Activated CD4-positive, alpha-beta T cell treated with anti-CD3 and anti-CD28 coated beads, Interleukin-10, Interleukin-2, amounts not matched to agents 100 ng/mL and 50 ng/mL, durations not matched to agents 16 hours and 8 hours (primary cell): ENCODE data around the gene CACNG3.
A peak's percentile ranks its signal among the peaks of the same experiment; 100 is the strongest.
"Not testable (repeated sequence)": the region's sequence is repeated elsewhere in the genome, so short reads cannot be mapped to it uniquely, and the experiment has no call there.

Source experiments
- DNase-seq: peaks from one replicate; pipeline ENCODE4 v3.0.0-alpha.2; 2020

Gene CACNG3

DNA sequence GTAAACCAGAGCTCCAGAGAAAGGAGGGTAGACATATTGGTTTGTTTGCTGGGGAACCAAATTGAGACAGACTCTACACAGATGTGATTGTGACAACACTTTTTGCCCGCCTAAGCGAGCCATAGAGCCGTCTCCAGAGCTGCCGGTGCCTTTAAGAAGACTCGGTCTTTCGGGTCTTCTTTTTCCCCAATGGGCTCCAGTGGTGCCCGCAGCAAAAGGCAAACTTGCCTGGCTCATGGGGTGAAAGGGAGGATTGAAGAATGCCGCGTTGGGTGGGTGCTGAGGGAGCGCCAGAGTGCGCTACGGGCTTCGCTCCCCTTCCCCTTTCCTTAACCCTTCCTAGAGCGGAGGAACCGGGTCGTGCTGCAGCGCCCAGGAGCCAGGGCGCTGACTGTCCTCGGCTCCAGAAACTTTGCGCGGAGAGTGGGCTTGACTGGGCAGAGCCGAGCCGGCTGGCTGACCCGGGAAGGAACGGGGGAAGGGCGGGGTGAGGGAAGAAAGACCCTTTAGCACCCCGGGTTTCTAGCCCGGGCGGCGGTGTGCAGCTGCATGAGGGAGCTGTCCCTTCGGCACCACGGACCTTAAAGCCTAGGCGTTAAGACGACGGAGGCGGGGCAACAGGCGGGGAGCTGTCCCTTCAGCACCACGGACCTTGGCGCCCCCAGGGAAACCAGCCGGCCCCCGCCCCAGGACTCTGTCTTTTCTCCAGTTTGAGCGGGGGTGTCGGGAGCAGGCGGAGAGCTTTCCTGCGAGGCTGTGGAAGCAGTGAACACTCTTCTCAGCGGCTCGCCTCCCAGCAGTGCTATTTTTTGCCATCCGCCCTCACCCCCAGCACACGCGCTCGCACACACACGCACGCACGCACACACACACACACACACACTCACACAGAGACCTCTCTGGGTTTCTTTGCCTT, at the start of gene CACNG3:
CACNG3 (plus strand) TSS at position 880 of the 916 bp plus-strand sequence. CDS start 420 bp downstream, outside the sequence.
- peak; percentile 56 for DNase-seq

DNA sequence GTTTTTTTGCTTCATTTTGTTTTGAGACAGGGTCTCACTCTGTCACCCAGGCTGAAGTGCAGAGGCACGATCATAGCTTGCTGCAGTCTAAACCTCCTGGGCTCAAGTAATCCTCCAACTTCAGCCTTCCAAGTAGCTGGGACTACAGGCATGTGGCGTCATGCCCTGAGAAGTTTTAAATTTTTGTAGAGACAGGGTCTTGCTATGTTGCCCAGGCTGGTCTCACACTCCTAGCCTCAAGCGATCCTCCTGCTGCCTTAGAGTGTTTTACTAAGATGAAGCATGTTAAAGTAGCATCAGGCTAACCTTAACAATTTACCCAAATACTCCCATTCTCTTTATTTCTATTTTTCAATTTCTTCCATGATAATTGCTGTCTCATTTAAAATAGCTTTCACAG, 49.2 kb upstream of the CACNG3 start:
- no peak for DNase-seq

DNA sequence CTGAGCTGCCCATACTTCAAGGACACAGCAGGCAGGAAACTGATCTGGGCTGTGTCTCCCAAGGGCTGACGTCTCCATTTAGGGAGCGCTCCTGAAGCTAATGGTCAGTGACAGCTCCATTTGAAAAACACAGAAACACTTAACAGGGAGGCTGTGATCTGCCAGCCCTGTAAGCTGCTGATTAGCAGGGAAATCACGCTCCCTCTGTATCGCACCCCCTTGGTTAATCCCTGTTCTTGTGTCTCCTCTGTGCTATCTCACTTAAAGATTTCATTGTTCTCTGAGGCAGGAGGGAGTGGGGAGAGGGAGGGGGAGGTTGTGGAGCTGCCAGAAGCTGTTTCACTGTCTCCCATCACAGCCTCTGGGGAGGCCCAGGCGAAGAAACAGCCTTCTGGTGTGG, 47.4 kb upstream of the CACNG3 start:
- DNase-seq: no peak

GRCh38 chr16:24214992-24215391, 41.1 kb upstream of the CACNG3 start:
- no peak for DNase-seq

DNA sequence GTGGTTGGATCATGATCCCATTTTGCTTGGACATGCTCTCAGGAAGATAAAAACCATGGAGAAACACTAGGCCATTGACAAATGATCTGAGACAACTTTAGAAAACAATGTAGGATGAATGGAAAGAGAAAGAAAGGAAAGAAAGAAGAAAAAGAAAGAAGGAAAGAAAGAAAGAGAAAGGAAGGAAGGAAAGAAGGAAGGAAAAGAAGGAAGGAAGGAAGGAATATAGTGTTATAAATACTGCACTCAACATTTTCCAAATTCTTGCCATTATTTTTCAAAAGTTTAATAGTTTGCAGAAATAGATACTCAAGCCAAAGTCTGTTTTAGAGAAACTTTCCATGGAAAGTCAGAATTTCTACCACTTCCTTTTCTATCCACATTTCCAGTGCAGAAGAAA, 39.2 kb upstream of the CACNG3 start:
- DNase-seq: no peak

DNA sequence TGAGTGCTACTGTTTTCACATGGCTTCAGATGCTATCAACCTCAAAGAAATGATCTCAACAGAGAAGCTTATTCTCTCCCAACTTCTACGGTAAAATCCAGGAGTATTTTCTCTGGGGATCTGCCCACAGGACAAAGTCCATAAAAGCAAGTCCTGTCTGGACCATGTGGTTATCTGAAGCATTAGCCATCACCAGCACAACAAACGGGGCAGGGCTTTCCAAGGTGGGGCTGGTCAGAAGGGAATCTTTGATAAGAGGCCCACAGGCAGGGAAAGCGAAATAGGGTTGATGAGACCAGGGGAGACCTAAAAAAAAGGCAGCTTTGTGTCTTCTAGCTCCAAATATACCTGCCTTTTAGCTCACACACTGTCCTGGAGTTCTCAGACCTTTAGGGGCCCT, 38.7 kb upstream of the CACNG3 start:
- no peak for DNase-seq

DNA sequence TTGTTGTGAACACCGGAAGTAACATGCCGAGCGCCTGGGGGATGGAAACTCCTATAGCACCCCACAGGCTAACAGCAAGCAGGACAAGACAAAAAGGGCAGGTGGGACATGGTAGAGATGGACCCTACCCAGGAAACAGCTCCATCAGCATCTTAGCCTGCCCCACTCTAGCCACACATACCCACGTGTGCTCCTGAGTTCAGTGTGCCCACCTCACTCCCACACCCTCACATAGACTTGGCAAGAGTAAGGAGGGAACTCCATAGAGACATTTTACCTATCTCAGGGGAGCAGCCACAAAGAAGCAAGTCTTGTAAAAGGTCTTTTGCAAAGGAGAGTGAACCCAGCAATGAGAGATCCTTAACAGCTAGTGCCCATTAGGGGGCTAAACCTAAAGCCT, 37.8 kb upstream of the CACNG3 start:
- no peak for DNase-seq

- no peak for DNase-seq
Observed at GRCh38 chr16:24221219-24221618, 34.9 kb upstream of the CACNG3 start.

DNA sequence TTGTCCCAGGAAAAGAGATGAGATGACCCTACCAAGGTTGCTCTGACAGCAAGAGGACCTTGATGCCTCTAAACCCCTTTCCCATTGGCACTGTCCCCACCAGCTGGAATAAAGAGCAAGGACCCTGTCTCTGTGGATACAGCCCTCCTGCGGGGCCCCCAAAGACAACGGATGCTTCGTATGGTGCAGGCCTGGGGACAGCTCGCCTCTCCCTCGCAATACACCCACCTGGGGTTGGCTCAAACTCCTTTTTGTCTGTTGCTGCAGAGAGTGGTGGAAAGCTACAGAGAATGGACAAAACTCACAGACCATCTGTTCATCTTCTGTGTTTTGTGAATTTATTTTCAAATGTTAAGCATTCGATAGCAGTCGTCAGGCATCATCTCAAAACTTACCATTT, 27.6 kb upstream of the CACNG3 start:
- DNase-seq: no peak

GRCh38 chr16:24232936-24233335, 23.2 kb upstream of the CACNG3 start:
- no peak for DNase-seq

GRCh38 chr16:24234737-24235136, 21.4 kb upstream of the CACNG3 start:
- DNase-seq: no peak

GRCh38 chr16:24235806-24236205, 20.3 kb upstream of the CACNG3 start:
- no peak for DNase-seq

DNA sequence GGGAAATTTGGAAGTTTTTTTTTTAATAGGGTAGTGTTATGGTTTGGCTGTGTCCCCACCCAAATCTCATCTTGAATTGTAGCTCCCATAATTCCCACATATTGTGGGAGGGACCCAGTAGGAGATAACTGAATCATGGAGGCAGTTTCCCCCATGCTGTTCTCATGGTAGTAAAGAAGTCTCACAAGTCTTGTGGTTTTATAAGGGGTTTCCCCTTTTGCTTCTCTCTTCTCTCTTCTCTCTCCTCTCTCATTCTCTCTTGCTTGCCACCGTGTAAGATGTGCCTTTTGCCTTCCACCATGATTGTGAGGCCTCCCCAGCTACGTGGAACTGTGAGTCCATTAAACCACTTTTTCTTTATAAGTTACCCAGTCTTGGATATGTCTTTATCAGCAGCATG, 17.3 kb upstream of the CACNG3 start:
- not testable (repeated sequence) for DNase-seq

GRCh38 chr16:24246911-24247607, 9.1 kb upstream of the CACNG3 start:
- no peak for DNase-seq

- peak; percentile 66 for DNase-seq
Observed at GRCh38 chr16:24253192-24253591, 2.9 kb upstream of the CACNG3 start.

DNA sequence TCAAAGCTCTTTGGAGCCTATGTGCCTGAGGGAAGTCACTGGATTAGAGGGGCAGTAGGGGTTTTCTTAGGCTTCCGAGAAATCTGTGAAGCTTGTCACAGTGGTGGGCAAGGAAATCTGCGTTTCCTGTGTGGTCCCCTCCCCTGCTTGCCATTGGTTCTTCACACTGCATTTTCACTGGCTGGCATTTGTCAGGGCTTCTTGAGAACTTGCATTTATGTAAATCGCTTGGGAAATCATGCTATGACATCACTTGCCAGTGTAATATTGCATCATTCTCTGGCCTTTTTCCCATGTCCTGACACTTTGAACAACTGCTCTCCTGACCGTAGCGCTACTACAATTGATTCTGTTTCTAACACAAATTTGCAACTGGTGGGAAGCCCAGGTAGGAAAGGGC, 1.8 kb downstream of the CACNG3 start:
- no peak for DNase-seq

- no peak for DNase-seq
Observed at GRCh38 chr16:24258791-24259190, 2.7 kb downstream of the CACNG3 start.

DNA sequence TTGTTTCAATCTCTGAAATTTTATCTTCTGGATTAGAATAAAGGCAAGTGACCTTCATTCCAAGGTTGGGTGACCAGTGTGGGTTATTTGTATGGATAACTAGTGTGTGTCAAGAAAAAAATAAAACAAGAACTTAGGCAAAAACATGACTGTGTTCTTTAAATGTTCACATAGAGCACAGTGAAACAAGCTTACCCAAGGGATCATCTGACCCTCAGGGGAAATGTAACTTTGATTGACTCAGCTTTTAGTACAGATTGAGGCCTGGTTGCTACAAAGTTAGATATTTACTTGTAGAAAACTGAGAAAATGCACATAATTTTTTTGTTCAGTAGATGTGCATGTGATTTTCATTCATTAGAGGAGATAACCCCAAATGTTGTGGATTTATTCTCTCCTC, 6.7 kb downstream of the CACNG3 start:
- no peak for DNase-seq

DNA sequence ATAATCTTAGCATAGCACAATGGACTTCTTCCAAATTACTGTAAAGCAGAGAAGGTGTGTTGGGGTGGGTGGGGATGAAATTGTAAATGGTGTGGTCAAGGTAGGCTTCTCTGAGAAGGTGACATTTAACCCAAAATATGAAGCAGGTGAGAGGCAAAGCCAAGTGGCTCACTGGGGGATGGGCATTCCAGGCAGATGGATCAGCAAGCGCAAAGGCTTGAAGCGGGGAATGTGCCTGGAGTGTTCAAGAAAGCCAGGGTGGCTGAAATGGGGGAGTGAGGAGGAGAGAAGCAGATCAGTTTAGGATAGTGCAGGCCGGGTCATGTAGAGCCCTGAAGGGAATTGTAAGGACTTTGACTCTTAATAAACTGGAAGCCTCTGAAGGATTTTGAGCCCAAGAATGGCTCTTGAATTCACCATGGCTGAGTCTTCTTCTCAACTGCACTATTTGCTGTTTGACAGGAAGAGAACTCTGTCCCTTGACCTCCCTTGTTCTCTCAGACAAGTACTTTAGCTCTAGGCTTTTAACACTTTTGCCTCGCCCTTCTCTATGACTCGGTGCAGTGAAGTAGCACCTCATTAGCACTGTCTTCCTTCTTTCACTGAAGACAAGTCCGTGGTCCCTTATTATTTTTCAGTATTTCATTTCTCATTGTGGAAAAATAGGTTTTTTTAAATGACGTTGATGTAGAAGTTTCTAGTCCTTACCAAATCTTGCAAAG, 14.7 kb downstream of the CACNG3 start:
- no peak for DNase-seq

DNA sequence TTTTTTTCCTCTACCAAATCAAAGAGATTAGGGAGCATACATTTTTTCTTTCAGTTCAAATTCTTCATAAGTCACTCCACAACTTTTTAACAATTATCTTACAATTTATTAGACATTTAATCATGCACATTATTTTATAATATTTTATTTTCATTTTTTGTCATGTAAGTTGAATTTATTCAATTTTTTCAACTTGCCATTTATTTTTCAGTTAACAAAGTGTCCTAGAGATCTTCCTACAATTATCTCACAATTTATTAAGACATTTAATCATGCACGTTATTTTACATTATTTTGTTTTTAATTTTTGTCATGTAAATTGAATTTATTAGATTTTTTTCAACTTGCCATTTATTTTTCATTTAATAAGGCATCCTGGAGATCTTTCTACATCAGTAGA, 16.2 kb downstream of the CACNG3 start:
- DNase-seq: no peak

DNA sequence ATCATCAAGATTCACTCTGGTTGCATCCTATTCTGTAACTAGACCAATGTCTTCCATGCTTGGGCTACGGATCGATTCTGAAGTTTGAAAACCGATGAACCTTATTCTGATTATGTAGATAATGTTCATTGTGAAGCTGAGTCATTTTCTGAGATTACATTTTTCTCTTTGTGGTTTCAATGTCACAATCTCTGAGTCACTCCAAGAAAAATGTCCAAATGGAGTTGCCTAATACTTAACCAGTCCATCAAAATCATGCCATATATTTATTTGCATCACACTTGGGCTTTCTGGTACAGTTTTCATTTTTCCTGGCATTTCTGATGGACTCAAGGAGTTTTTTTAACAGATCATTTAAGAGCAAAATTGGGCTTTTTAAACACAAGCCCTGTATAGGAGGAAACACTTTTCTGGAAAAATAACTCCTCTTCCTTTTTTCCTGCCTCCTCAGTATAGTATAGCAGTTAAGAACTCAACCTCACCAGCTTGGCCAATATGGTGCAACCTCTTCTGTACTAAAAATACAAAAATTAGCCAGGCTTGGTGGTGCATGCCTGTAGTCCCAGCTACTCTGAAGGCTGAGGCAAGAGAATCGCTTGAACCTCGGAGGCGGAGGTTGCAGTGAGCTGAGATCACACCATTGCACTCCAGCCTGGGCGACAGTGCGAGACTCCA, 17.5 kb downstream of the CACNG3 start:
- peak; percentile 21 for DNase-seq

DNA sequence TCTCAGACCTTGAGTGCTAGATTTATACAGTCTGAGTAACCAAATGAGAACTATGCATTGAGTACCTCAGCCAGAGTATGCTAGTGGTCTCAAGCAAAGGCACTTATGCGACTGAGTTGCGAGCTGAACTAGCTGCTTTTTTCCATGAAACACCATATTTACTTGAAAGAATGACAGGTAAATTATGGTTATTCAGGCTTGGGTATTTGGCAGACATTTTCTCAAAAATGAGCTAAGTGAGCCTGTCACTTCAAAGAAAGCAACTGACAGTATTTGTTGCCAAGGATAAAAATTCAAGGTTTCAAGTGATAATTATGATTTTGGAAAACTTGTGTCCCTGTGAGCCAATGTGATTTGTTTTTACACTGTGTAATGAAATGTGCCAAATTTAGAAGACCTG, 19.3 kb downstream of the CACNG3 start:
- DNase-seq: no peak

- DNase-seq: no peak
Observed at GRCh38 chr16:24279982-24280515, 23.9 kb downstream of the CACNG3 start.
